H9 (cell line): ENCODE data around the gene SLTM. TPM values are rescaled to one million over a fixed set of nuclear protein-coding genes. Genes with fewer than 3 reads are reported as not detected.

ENCODE experiments used
- DNase-seq: peaks from one replicate; pipeline ENCODE4 v3.0.0-alpha.2; 2017
- H2AFZ ChIP-seq: one replicate; pipeline ENCODE4 v1.6.1; 2013; ENCODE audit warnings: mild to moderate bottlenecking, low read length, control low read depth, moderate library complexity
- H2AK5ac ChIP-seq: 2 replicates; pipeline ENCODE4 v1.6.1; 2013; ENCODE audit warnings: low read length, control low read depth, mixed read lengths; ENCODE audit not compliant: insufficient read length
- H2BK120ac ChIP-seq: one replicate; pipeline ENCODE4 v1.6.1; 2013; ENCODE audit warnings: low read depth, mild to moderate bottlenecking, low read length, control low read depth, inconsistent platforms; ENCODE audit not compliant: poor library complexity, severe bottlenecking
- H2BK12ac ChIP-seq: 2 replicates; pipeline ENCODE4 v1.6.1; 2013; ENCODE audit warnings: low read length, control low read depth, mixed read lengths, low read depth; ENCODE audit not compliant: insufficient read length
- H2BK15ac ChIP-seq: 2 replicates; pipeline ENCODE4 v1.6.1; 2013; ENCODE audit warnings: low read depth, low read length, control low read depth
- H2BK20ac ChIP-seq: one replicate; pipeline ENCODE4 v1.6.1; 2013; ENCODE audit warnings: low read depth, mild to moderate bottlenecking, low read length, control low read depth, inconsistent platforms; ENCODE audit not compliant: poor library complexity, severe bottlenecking
- H2BK5ac ChIP-seq: 2 replicates; pipeline ENCODE4 v1.6.1; 2013; ENCODE audit warnings: low read length, control low read depth, mixed read lengths; ENCODE audit not compliant: insufficient read length
- H3K14ac ChIP-seq: 2 replicates; pipeline ENCODE4 v1.6.1; 2013; ENCODE audit warnings: low read length, control low read depth; ENCODE audit not compliant: insufficient read depth
- H3K18ac ChIP-seq: 2 replicates; pipeline ENCODE4 v1.6.1; 2013; ENCODE audit warnings: low read depth, mild to moderate bottlenecking, mixed read lengths, low read length, control low read depth; ENCODE audit not compliant: insufficient read length
- H3K23ac ChIP-seq: 2 replicates; pipeline ENCODE4 v1.6.1; 2013; ENCODE audit warnings: low read length, control low read depth, mixed read lengths, low read depth; ENCODE audit not compliant: insufficient read length
- H3K23me2 ChIP-seq: 2 replicates; pipeline ENCODE4 v1.6.1; 2013; ENCODE audit warnings: low read depth, mild to moderate bottlenecking, mixed read lengths, low read length, control low read depth; ENCODE audit not compliant: insufficient read length, poor library complexity, severe bottlenecking
- H3K27ac ChIP-seq: 2 replicates; pipeline ENCODE4 v1.5.1; 2013; ENCODE audit warnings: low read length, control low read depth, mixed read lengths, low read depth; ENCODE audit not compliant: insufficient read length
- H3K27me3 ChIP-seq: 2 replicates; pipeline ENCODE4 v1.6.1; 2013; ENCODE audit warnings: low read length, control low read depth, inconsistent platforms; ENCODE audit not compliant: insufficient read depth
- H3K4ac ChIP-seq: 2 replicates; pipeline ENCODE4 v1.6.1; 2013; ENCODE audit warnings: low read depth, mild to moderate bottlenecking, control low read depth, inconsistent platforms, low read length, moderate library complexity
- H3K4me1 ChIP-seq: 2 replicates; pipeline ENCODE4 v1.6.1; 2013; ENCODE audit warnings: low read length, control low read depth, inconsistent platforms; ENCODE audit not compliant: insufficient read depth
- H3K4me2 ChIP-seq: 2 replicates; pipeline ENCODE4 v1.6.1; 2013; ENCODE audit warnings: low read length, control low read depth, mixed read lengths; ENCODE audit not compliant: insufficient read length, insufficient read depth
- H3K56ac ChIP-seq: 2 replicates; pipeline ENCODE4 v1.6.1; 2013; ENCODE audit warnings: low read depth, mild to moderate bottlenecking, mixed read lengths, low read length, control low read depth; ENCODE audit not compliant: insufficient read length
- H3K79me1 ChIP-seq: 2 replicates; pipeline ENCODE4 v1.6.1; 2013; ENCODE audit warnings: low read depth, mild to moderate bottlenecking, moderate library complexity, low read length, control low read depth, inconsistent platforms; ENCODE audit not compliant: insufficient read depth, poor library complexity, severe bottlenecking
- H3K79me2 ChIP-seq: 2 replicates; pipeline ENCODE4 v1.6.1; 2013; ENCODE audit warnings: low read length, control low read depth, inconsistent platforms; ENCODE audit not compliant: insufficient read depth
- H3K9ac ChIP-seq: 2 replicates; pipeline ENCODE4 v1.6.1; 2013; ENCODE audit warnings: low read length, control low read depth, mixed read lengths; ENCODE audit not compliant: insufficient read length; ENCODE audit errors: extremely low read depth
- H3K9me3 ChIP-seq: one replicate; pipeline ENCODE4 v1.6.1; 2013; ENCODE audit warnings: low read depth, low read length, inconsistent platforms; ENCODE audit not compliant: control insufficient read depth
- H3T11ph ChIP-seq: one replicate; pipeline ENCODE4 v1.6.1; 2013; ENCODE audit warnings: mild to moderate bottlenecking, low read length, control low read depth, inconsistent platforms
- H4K20me1 ChIP-seq: one replicate; pipeline ENCODE4 v1.6.1; 2013; ENCODE audit not compliant: control insufficient read depth, insufficient read length, insufficient read depth
- H4K5ac ChIP-seq: 2 replicates; pipeline ENCODE4 v1.6.1; 2013; ENCODE audit warnings: low read depth, mild to moderate bottlenecking, mixed read lengths, low read length, control low read depth; ENCODE audit not compliant: insufficient read length
- H4K8ac ChIP-seq: replicated peaks from 2 replicates; pipeline ENCODE4 v1.6.1; 2013; ENCODE audit warnings: low read length, control low read depth, mixed read lengths, low read depth; ENCODE audit not compliant: insufficient read length
- H4K91ac ChIP-seq: 2 replicates; pipeline ENCODE4 v1.6.1; 2013; ENCODE audit warnings: low read depth, mild to moderate bottlenecking, moderate library complexity, mixed read lengths, low read length, control low read depth; ENCODE audit not compliant: insufficient read length
- H3K27ac Mint-ChIP-seq, 3 experiments: 2 replicates in 2 of 3; 3 replicates in 1 of 3; pipeline ENCODE4 v1.8.0; 2020 to 2021; ENCODE audit warnings: mixed read lengths in 3 of 3, mild to moderate bottlenecking in 1 of 3, moderate library complexity in 1 of 3
- H3K27me3 Mint-ChIP-seq: 2 replicates; pipeline ENCODE4 v1.8.0; 2021; ENCODE audit warnings: low read depth, mild to moderate bottlenecking, moderate library complexity, mixed read lengths
- H3K36me3 Mint-ChIP-seq, 3 experiments: 2 replicates in 2 of 3; 3 replicates in 1 of 3; pipeline ENCODE4 v1.8.0; 2020 to 2021; ENCODE audit warnings: low read depth in 3 of 3, mixed read lengths in 3 of 3; ENCODE audit not compliant: insufficient read depth in 1 of 3
- H3K4me1 Mint-ChIP-seq, 2 experiments: 2 replicates each; pipeline ENCODE4 v1.8.0; 2020; ENCODE audit warnings: mixed read lengths in 2 of 2
- H3K4me3 Mint-ChIP-seq, 2 experiments: 2 replicates in 1 of 2; 3 replicates in 1 of 2; pipeline ENCODE4 v1.8.0; 2020 to 2021; ENCODE audit warnings: mild to moderate bottlenecking in 2 of 2, mixed read lengths in 2 of 2, moderate library complexity in 1 of 2
- H3K9me3 Mint-ChIP-seq, 2 experiments: 2 replicates in 1 of 2; 3 replicates in 1 of 2; pipeline ENCODE4 v1.8.0; 2020; ENCODE audit warnings: mild to moderate bottlenecking in 2 of 2, mixed read lengths in 2 of 2, moderate library complexity in 1 of 2
- total RNA-seq: library from RNA; stranded (reverse); gene quantifications from 2 replicates; pipeline ENCODE4 v1.2.1, GENCODE V29; 2021
- TF ChIP-seq, protein P1 (sequence below): fragments of 200-600 bp; sonication (generic); conservative IDR thresholded peaks from 3 replicates; pipeline ENCODE4 v1.8.0; 2021; ENCODE audit warnings: antibody characterized with exemption, mild to moderate bottlenecking

SLTM gene
- total RNA-seq, 1 experiment from 2014 or later = 132 TPM

DNA sequence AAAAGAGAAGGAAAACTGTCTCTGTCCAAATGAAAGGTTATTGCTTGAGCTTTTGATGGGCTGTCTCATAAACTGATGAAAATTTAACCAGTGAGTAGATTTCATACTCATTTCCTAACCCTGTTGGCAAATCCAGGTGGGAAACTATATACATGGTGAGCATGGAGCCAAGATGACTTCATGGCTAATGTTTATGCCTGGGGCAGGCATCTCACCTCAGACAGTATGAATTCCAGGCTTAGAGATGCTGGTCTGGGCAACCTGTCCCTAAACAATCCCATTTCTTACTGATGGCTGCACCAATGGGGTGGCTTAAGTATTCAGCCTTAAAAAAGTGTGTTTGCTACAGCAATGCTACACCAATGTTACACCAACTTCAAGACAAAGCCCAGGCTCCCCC, 58.1 kb downstream of the SLTM start:
- Histone ChIP-seq H3K23me2 (no peaks in the 10 kb centered on the region), H2AK5ac (no peak overlapping the region), H3K9me3 (no peaks in the 10 kb centered on the region), H4K20me1 (no peaks in the 10 kb centered on the region), H3K56ac (no peak overlapping the region), H4K5ac (no peak overlapping the region), H3K9ac (no peak overlapping the region), H3K27ac (no peak overlapping the region), H4K91ac (no peak overlapping the region), H2BK120ac (no peak overlapping the region), H3K14ac (no peak overlapping the region), H3K79me1 (no peaks in the 10 kb centered on the region), H3K23ac (no peak overlapping the region), H2BK5ac (no peak overlapping the region), H3K4ac (no peak overlapping the region), H2AFZ (no peak overlapping the region), H3K4me2 (no peak overlapping the region), H2BK12ac (no peak overlapping the region), H2BK15ac (no peak overlapping the region), H3K4me1 (no peaks in the 10 kb centered on the region), H3K27me3 (no peaks in the 10 kb centered on the region), H3K79me2 (no peaks in the 10 kb centered on the region), H2BK20ac (no peak overlapping the region), H3T11ph (no peak overlapping the region), H3K18ac (no peak overlapping the region), H4K8ac (no peak overlapping the region)
- no peaks in the 10 kb centered on the region for H3K9me3 Mint-ChIP-seq
- no peak for DNase-seq
- TF ChIP-seq, protein P1, sequence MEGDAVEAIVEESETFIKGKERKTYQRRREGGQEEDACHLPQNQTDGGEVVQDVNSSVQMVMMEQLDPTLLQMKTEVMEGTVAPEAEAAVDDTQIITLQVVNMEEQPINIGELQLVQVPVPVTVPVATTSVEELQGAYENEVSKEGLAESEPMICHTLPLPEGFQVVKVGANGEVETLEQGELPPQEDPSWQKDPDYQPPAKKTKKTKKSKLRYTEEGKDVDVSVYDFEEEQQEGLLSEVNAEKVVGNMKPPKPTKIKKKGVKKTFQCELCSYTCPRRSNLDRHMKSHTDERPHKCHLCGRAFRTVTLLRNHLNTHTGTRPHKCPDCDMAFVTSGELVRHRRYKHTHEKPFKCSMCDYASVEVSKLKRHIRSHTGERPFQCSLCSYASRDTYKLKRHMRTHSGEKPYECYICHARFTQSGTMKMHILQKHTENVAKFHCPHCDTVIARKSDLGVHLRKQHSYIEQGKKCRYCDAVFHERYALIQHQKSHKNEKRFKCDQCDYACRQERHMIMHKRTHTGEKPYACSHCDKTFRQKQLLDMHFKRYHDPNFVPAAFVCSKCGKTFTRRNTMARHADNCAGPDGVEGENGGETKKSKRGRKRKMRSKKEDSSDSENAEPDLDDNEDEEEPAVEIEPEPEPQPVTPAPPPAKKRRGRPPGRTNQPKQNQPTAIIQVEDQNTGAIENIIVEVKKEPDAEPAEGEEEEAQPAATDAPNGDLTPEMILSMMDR = no peak
- no peaks in the 10 kb centered on the region for H3K4me1 Mint-ChIP-seq
- peaks cover 15 to 38% (median 32%) of the 10 kb centered on the region in 3 experiments; a peak in 6 of 7 replicates for H3K36me3 Mint-ChIP-seq
- H3K27me3 Mint-ChIP-seq = no peaks in the 10 kb centered on the region
- peak overlapping the region in 1 of 3 experiments; percentile 73; a peak in 2 of 7 replicates for H3K27ac Mint-ChIP-seq
- no peak overlapping the region for H3K4me3 Mint-ChIP-seq
